ENCODE results near the gene LRRD1. TPM values are rescaled to one million over a fixed set of nuclear protein-coding genes. Genes with fewer than 3 reads are reported as not detected.

The LRRD1 gene
- polyA plus RNA-seq, 1 of the 3 experiments (the other 2 are of a cell fraction): not detected

DNA sequence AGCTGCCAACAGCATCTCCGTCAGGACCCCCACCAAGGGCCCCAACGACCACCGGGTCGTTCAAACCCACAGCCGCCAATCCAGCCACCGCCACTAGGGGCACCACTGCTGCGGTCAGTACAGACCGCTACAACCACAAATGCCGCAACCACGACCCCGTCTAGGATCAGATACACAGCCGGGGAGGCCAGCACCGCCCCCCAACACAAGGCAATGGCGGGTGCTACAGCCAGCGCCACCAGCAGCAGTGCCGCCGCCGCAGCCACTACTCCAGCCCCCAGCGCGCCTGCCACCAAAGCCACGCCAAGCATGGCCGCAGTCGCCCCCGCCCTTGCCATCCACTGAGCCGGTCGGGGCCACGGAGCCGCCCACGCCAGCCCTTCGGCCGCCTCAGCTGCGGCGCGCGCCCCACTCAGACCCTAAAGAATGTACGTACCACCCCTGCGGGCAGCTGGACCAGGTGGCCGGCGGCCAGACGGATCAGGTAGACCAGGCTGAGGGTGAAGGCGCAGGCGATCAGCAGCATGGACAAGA is 45.1 kb downstream of the LRRD1 start (continued):
- peak; percentile 68; the same call in 1 of the 2 replicates for TF ChIP-seq SIN3A (IDR thresholded peaks at IDR 0.05; ENCODE audit: borderline replicate concordance, low read depth, low read length)
- TF ChIP-seq NFIC (IDR thresholded peaks at IDR 0.05; ENCODE audit: borderline replicate concordance): no peak
- TF ChIP-seq, protein P1, sequence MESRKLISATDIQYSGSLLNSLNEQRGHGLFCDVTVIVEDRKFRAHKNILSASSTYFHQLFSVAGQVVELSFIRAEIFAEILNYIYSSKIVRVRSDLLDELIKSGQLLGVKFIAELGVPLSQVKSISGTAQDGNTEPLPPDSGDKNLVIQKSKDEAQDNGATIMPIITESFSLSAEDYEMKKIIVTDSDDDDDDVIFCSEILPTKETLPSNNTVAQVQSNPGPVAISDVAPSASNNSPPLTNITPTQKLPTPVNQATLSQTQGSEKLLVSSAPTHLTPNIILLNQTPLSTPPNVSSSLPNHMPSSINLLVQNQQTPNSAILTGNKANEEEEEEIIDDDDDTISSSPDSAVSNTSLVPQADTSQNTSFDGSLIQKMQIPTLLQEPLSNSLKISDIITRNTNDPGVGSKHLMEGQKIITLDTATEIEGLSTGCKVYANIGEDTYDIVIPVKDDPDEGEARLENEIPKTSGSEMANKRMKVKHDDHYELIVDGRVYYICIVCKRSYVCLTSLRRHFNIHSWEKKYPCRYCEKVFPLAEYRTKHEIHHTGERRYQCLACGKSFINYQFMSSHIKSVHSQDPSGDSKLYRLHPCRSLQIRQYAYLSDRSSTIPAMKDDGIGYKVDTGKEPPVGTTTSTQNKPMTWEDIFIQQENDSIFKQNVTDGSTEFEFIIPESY (IDR thresholded peaks at IDR 0.05; ENCODE audit: borderline replicate concordance, low read depth): no peak
- TF ChIP-seq, protein P2, sequence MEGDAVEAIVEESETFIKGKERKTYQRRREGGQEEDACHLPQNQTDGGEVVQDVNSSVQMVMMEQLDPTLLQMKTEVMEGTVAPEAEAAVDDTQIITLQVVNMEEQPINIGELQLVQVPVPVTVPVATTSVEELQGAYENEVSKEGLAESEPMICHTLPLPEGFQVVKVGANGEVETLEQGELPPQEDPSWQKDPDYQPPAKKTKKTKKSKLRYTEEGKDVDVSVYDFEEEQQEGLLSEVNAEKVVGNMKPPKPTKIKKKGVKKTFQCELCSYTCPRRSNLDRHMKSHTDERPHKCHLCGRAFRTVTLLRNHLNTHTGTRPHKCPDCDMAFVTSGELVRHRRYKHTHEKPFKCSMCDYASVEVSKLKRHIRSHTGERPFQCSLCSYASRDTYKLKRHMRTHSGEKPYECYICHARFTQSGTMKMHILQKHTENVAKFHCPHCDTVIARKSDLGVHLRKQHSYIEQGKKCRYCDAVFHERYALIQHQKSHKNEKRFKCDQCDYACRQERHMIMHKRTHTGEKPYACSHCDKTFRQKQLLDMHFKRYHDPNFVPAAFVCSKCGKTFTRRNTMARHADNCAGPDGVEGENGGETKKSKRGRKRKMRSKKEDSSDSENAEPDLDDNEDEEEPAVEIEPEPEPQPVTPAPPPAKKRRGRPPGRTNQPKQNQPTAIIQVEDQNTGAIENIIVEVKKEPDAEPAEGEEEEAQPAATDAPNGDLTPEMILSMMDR (IDR thresholded peaks at IDR 0.05): peak; percentile 100
- no peak for TF ChIP-seq FOSL2 (IDR thresholded peaks at IDR 0.05; ENCODE audit: borderline replicate concordance, low read depth)
- TF ChIP-seq FOXJ3 (CRISPR knock-in tag; IDR thresholded peaks at IDR 0.05): no peak

DNA sequence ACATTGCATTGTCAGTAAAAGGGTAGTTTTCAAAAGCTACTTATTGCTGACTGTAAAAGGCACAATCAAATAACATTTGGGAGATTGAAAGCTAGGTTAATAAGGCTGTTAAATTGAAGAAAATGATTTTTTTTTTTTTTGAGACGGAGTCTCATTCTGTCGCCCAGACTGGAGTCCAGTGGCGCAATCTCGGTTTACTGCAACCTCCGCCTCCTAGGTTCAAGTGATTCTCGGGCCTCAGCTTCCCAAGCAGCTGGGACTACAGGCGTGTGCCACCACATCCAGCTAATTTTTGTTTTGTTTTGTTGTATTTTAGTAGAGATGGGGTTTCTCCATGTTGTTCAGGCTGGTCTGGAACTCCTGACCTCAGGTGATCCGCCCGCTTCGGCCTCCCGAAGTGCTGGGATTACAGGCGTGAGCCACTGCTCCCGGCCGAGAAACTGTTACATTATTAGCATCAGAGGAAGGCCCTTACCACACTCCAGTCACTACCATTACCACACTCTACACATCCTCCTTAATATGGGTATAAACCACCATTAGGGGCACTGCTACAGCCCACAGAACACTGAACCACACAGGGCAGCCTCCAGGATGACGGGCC is 45.7 kb downstream of the LRRD1 start:
- WGBS (ENCODE audit: low lambda C conversion rate): 27% methylated on average over 15 of the region's 15 CpGs
- Histone ChIP-seq H3K9me2 (no peaks in the 10 kb centered on the region), H3K27me3 (ENCODE audit: insufficient read depth) (no peaks in the 10 kb centered on the region), H3K4me2 (peak overlapping the region; percentile 72), H3K4me3 (ENCODE audit: low read depth in 2 of 2, low read length in 1 of 2) (peak overlapping the region; percentile 82 to 99), H3F3A (replicated peaks; ENCODE audit: insufficient read depth) (peaks cover 11% of the 10 kb centered on the region), H3K27ac (ENCODE audit: low read depth in 2 of 2, low read length in 1 of 2) (peak overlapping the region; percentile 95 to 98; a peak in 3 of 4 replicates), H3K36me3 (replicated peaks in 1 of 2; ENCODE audit: control insufficient read depth in 1 of 2, insufficient read depth in 2 of 2, low read length in 1 of 2) (peaks cover 22 to 30% of the 10 kb centered on the region in 2 experiments), H3K9ac (peak overlapping the region; percentile 97), H3K79me2 (ENCODE audit: insufficient read depth) (peaks cover 38% of the 10 kb centered on the region), H3K9me3 (no peaks in the 10 kb centered on the region), H4K20me1 (ENCODE audit: insufficient read depth) (no peaks in the 10 kb centered on the region), H2AFZ (ENCODE audit: low read depth) (peak overlapping the region; percentile 99), H3K4me1 (ENCODE audit: control insufficient read depth in 1 of 2, insufficient read depth in 2 of 2, low read depth in 1 of 2, low read length in 1 of 2) (peaks cover 0 to 16% of the 10 kb centered on the region in 2 experiments; a peak in 3 of 4 replicates)
- no peak for DNase-seq
- POLR2A ChIA-PET: interaction anchor here (0.6 to 0.7 kb wide), 3 partner anchors 36 to 314 kb away, joined by 3 to 9 read pairs (median 5); partner anchors contain the start of gene GATAD1
- CTCF ChIA-PET: interaction anchor here (0.6 to 3.9 kb wide), 47 partner anchors 8 to 330 kb away, joined by 3 to 38 read pairs (median 4); partner anchors contain the start of genes ANKIB1, GATAD1, KRIT1 and LRRD1
- TF ChIP-seq FOXM1 (IDR thresholded peaks at IDR 0.05; ENCODE audit: low read depth): no peak
- TF ChIP-seq RAD21 (IDR thresholded peaks at IDR 0.05; ENCODE audit: low read length): no peak
- TF ChIP-seq NRF1 (IDR thresholded peaks at IDR 0.05; ENCODE audit: low read depth, low read length): no peak
- TF ChIP-seq GATA2 (CRISPR knock-in tag; IDR thresholded peaks at IDR 0.05): no peak
- TF ChIP-seq EZH2phosphoT487 (IDR thresholded peaks at IDR 0.05; ENCODE audit: borderline replicate concordance, low read depth): no peak
- TF ChIP-seq GABPA (IDR thresholded peaks at IDR 0.05; ENCODE audit: low read depth): no peak
- TF ChIP-seq ELF1 (IDR thresholded peaks at IDR 0.05): no peak
- no peak for TF ChIP-seq RFX5 (IDR thresholded peaks at IDR 0.05; ENCODE audit: low read length)
- TF ChIP-seq, protein P3, sequence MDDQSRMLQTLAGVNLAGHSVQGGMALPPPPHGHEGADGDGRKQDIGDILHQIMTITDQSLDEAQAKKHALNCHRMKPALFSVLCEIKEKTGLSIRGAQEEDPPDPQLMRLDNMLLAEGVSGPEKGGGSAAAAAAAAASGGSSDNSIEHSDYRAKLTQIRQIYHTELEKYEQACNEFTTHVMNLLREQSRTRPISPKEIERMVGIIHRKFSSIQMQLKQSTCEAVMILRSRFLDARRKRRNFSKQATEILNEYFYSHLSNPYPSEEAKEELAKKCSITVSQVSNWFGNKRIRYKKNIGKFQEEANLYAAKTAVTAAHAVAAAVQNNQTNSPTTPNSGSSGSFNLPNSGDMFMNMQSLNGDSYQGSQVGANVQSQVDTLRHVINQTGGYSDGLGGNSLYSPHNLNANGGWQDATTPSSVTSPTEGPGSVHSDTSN (IDR thresholded peaks at IDR 0.05): no peak
- TF ChIP-seq, protein P4, sequence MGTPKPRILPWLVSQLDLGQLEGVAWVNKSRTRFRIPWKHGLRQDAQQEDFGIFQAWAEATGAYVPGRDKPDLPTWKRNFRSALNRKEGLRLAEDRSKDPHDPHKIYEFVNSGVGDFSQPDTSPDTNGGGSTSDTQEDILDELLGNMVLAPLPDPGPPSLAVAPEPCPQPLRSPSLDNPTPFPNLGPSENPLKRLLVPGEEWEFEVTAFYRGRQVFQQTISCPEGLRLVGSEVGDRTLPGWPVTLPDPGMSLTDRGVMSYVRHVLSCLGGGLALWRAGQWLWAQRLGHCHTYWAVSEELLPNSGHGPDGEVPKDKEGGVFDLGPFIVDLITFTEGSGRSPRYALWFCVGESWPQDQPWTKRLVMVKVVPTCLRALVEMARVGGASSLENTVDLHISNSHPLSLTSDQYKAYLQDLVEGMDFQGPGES (IDR thresholded peaks at IDR 0.05; ENCODE audit: low read depth, low read length): no peak
- TF ChIP-seq, protein P5, sequence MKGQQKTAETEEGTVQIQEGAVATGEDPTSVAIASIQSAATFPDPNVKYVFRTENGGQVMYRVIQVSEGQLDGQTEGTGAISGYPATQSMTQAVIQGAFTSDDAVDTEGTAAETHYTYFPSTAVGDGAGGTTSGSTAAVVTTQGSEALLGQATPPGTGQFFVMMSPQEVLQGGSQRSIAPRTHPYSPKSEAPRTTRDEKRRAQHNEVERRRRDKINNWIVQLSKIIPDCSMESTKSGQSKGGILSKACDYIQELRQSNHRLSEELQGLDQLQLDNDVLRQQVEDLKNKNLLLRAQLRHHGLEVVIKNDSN (IDR thresholded peaks at IDR 0.05; ENCODE audit: borderline replicate concordance, low read depth): no peak
- TF ChIP-seq, protein P6, sequence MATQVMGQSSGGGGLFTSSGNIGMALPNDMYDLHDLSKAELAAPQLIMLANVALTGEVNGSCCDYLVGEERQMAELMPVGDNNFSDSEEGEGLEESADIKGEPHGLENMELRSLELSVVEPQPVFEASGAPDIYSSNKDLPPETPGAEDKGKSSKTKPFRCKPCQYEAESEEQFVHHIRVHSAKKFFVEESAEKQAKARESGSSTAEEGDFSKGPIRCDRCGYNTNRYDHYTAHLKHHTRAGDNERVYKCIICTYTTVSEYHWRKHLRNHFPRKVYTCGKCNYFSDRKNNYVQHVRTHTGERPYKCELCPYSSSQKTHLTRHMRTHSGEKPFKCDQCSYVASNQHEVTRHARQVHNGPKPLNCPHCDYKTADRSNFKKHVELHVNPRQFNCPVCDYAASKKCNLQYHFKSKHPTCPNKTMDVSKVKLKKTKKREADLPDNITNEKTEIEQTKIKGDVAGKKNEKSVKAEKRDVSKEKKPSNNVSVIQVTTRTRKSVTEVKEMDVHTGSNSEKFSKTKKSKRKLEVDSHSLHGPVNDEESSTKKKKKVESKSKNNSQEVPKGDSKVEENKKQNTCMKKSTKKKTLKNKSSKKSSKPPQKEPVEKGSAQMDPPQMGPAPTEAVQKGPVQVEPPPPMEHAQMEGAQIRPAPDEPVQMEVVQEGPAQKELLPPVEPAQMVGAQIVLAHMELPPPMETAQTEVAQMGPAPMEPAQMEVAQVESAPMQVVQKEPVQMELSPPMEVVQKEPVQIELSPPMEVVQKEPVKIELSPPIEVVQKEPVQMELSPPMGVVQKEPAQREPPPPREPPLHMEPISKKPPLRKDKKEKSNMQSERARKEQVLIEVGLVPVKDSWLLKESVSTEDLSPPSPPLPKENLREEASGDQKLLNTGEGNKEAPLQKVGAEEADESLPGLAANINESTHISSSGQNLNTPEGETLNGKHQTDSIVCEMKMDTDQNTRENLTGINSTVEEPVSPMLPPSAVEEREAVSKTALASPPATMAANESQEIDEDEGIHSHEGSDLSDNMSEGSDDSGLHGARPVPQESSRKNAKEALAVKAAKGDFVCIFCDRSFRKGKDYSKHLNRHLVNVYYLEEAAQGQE (IDR thresholded peaks at IDR 0.05; ENCODE audit: low read depth, low read length): no peak
- no peak for TF ChIP-seq TAF1 (IDR thresholded peaks at IDR 0.05; ENCODE audit: borderline replicate concordance, low read depth, low read length)
- TF ChIP-seq MXI1 (IDR thresholded peaks at IDR 0.05; ENCODE audit: low read depth, low read length): no peak

Data from SK-N-SH (cell line).